HG03520 (cell line): ENCODE data around the gene PRDX4.
"Not testable (repeated sequence)": the region's sequence is repeated elsewhere in the genome, so short reads cannot be mapped to it uniquely, and the experiment has no call there.

Source experiments
- ATAC-seq: cut with Tn5 transposase; IDR thresholded peaks from one replicate; pipeline ENCODE4 v1.9.1; 2021; ENCODE audit warnings: mild to moderate bottlenecking, moderate library complexity; ENCODE audit not compliant: unreplicated experiment

Gene PRDX4

GRCh38 chrX:23670528-23670927 lies 3.2 kb downstream of the PRDX4 start:
- no peak for ATAC-seq

- no peak for ATAC-seq
These were observed 5.8 kb downstream of the PRDX4 start for GRCh38 chrX:23673108-23673507.

- ATAC-seq = not testable (repeated sequence)
These were observed 9.2 kb downstream of the PRDX4 start for GRCh38 chrX:23676486-23676885.

- ATAC-seq = no peak
These were observed 24.9 kb downstream of the PRDX4 start for GRCh38 chrX:23692166-23692565.

- ATAC-seq = peak; percentile 64
These were observed 27.3 kb downstream of the PRDX4 start for GRCh38 chrX:23694606-23695005.

- ATAC-seq = no peak
These were observed 32.4 kb downstream of the PRDX4 start for GRCh38 chrX:23699636-23700194.

GRCh38 chrX:23704673-23705206 lies 37.4 kb downstream of the PRDX4 start:
- ATAC-seq = no peak

GRCh38 chrX:23705235-23705634 lies 37.9 kb downstream of the PRDX4 start:
- no peak for ATAC-seq

GRCh38 chrX:23720117-23720677 lies 52.9 kb downstream of the PRDX4 start:
- ATAC-seq = no peak

GRCh38 chrX:23726191-23726590 lies 58.9 kb downstream of the PRDX4 start:
- no peak for ATAC-seq

GRCh38 chrX:23727206-23727605 lies 59.9 kb downstream of the PRDX4 start:
- ATAC-seq = no peak

GRCh38 chrX:23729214-23729613 lies 61.9 kb downstream of the PRDX4 start:
- no peak for ATAC-seq

- ATAC-seq = no peak
These were observed 64.7 kb downstream of the PRDX4 start for GRCh38 chrX:23731951-23732350.

- peak; percentile 74 for ATAC-seq
These were observed 65.4 kb downstream of the PRDX4 start for GRCh38 chrX:23732704-23733103.
